GM19351 (cell line): Measurements from ENCODE around the gene BMPER.

Experiments used
- ATAC-seq: cut with Tn5 transposase; IDR thresholded peaks from one replicate; pipeline ENCODE4 v1.9.1; 2021; ENCODE audit warnings: mild to moderate bottlenecking, moderate library complexity; ENCODE audit not compliant: unreplicated experiment

Gene BMPER

GRCh38 chr7:34059136-34059828 lies 153.9 kb downstream of the BMPER start:
- ATAC-seq, result no peak

GRCh38 chr7:34060196-34060947 lies 155.0 kb downstream of the BMPER start:
- ATAC-seq, result no peak

DNA sequence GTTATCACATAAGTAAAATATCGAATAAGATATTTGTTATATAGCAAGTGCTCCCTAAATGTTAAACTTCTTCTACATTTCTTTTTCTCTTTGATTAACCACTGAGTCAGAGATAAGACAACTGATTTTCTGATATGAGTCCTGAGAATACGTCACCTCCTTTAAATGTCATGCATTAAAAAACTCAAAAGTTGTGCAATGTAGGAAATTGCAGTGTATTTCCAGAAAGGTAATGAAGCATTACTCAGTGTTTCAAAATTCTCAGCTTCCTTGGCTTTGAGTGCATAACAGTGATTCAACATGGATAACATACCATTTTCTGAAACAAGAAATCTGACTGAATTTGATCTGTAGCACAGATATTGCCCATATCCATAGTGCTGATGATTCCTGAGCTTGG lies 155.8 kb downstream of the BMPER start:
- ATAC-seq, result no peak

DNA sequence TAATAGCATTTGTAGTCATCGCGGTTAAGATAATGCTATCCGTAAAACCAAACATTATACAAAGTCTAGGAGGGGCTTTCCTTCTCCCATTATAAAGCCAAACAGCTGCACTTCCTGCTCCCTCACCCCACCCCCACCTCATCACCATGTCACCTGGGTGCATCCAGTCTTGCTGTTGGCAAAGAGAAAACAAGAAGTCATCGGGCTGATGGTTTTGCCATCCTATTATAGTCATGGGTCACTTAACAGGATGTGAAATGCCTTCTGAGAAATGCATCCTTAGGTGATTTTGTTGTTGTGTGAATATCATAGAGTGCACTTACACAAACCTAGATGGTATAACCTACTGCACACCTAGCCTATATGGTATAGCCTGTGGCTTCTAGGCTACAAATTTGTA lies 157.0 kb downstream of the BMPER start:
- no peak for ATAC-seq

- no peak for ATAC-seq
Measured at GRCh38 chr7:34062826-34063225, 157.5 kb downstream of the BMPER start.

DNA sequence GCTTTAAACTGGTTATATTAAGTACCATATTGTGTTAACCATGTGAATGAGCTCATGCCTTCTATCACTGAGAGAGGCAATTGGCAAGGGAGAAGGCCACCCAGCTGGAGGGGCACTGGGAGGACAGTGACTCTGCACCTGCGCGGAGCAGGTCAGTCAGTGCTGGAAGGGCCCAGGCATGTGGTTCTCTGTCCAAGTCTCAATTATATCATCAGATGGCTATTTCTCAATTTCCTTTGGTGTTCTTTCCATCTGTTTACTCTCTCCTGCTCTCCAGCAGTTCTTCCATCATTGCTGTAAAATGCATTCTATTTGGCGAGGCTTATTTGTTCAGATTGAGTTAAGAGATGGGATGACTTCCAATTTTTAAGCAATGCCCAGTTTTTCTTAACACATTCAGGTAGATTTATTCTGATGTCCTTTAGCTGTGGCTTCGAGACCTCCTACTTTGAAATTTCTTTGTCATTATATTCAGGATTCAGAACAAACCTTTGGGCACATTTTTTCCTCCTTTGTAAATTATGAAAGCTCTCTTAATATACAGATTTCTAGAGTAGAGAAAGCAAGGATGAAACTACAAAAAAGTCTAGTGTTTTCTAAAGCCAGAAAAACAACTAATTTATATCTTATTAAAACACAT lies 159.3 kb downstream of the BMPER start:
- no peak for ATAC-seq

- no peak for ATAC-seq
Measured at GRCh38 chr7:34066411-34066810, 161.1 kb downstream of the BMPER start.

DNA sequence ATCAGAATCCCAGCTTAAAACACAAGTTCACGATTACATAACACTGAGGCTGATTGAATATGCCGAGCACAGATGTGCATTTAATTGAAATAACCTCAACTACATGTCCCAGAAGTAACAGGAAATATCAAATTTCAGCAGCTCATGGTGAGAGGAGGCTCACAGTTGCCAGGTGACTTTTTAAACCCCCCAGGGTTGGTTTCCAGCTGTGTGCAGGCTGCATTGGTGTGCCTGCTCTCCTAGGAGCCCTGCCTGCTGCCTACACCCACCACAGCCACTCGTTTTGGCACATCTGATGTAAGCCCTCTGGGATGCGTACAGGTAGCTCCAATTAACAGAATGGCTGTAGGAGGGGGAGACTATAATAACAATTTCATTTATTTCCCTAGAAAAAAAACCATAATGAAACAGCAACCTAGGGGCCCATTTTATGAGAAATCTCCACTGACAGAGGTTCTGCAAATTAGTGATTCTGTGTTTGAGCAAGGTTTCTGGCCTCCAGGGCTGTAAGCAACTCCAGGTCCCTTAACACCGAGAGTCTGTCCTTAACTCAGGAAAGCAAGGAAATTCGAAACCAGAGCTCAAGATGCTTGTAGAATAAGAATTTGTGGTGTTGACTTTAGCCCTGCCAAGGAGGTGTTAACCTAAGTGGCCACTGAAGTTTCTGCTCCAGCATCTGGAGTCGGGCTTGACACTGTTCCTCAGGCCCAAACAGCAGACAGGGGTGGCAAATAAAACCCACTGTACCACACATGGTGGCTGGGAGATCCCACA lies 161.9 kb downstream of the BMPER start:
- no peak for ATAC-seq

DNA sequence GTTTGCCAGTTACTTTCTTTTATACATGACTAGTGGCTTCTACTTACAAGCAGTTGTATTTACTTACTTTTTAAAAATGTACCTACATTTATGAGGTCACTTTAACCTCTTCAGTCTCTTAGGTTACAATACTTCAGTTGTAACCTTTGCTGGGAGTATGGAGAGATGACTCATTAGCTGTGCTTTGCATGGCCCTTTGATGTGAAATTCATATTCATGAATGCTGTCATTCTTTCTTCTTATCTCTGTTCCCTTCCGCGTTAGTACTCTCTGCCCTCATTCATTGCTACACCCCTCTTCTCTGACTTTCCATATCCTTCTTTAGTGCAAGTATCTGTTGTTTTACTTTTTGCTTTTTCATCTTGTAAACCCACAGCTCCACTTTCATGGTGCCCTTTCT lies 164.3 kb downstream of the BMPER start:
- no peak for ATAC-seq

GRCh38 chr7:34070511-34071323 lies 165.4 kb downstream of the BMPER start:
- ATAC-seq, result no peak

- no peak for ATAC-seq
Measured at GRCh38 chr7:34073676-34074075, 168.3 kb downstream of the BMPER start.

GRCh38 chr7:34074421-34074820 lies 169.1 kb downstream of the BMPER start:
- no peak for ATAC-seq

DNA sequence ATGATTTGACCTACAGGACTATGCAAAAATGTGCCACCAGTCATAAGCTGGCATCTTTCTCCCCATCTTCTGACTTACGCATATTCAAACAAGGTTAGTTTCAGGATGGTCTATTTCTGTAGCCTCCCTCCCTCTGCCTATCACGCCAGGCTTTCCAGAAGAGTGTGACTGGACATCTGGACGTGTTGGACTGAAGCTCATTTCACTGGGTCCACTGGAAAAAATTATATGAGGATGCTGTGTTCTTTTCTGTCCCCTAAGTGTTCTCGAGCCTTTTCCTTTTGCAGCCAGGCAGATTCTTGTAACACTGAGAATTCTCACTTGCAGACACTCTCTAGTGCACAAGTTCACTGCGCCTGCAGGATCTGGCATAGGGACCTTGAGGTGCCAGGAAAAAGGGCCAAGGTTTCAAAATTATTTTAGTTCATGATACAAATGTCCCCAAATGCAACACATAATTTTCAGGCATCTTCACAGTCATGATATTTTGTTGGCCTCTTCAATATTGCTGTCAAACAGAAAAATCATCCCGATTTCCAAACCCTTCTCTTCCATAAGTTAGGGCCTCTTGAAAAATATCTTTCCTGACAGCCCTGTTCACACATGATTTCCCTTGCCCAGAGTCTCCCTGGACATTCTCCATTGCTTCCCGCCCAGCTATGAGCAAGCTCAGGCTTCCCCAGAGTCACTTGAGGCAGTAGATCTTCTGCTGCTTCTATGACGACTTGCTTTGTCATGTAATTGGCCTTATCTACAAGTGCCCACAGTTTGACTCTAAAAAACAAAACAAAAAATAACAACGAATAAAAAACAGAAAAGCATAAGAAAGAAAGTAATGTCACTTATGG lies 170.4 kb downstream of the BMPER start:
- no peak for ATAC-seq

DNA sequence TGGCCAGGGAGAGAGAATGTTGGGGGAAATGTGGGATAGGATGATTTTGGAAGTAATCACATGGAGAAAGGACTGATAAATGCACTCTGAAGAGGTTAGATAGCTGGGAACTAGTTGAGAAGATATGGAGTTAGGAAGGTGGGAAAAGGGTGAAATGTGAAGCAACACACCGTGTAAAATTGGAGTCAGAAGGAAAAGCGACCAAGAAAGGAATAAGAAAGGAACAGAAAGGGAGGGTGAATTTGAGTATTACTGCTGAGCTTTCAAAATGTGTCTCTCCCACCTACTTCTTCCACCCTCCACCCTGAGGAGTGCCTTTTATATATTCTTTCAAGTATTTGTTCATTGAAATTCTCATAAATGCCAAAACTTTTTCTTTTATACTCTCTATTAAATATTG lies 171.8 kb downstream of the BMPER start:
- no peak for ATAC-seq

DNA sequence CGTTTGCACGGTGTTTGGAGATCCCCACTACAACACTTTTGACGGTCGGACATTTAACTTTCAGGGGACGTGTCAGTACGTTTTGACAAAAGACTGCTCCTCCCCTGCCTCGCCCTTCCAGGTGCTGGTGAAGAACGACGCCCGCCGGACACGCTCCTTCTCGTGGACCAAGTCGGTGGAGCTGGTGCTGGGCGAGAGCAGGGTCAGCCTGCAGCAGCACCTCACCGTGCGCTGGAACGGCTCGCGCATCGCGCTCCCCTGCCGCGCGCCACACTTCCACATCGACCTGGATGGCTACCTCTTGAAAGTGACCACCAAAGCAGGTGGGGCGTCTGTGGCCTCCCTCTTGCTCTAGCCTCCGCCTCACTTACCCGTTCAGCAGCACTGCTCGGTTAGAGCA lies 173.5 kb downstream of the BMPER start:
- no peak for ATAC-seq

DNA sequence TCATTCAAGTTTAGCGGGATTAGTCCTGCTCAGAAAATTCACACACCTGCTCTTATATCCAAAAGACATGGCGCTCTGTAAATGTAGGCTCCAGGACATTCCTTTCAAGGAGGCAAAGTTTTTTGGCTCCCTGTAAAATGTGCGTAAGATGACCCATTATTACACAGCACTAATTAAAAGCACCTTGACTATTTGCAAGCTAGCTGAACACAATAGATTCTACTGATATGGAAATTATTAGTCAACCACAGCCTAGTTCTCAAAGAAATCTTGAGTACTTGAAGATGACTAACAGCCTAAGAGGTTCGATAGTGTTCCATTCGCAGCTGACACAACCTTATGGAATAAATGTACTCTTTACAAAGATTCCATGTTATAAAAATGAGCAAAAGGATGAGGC lies 175.2 kb downstream of the BMPER start:
- ATAC-seq, result no peak

GRCh38 chr7:34081935-34082334 lies 176.6 kb downstream of the BMPER start:
- no peak for ATAC-seq

- ATAC-seq, result no peak
Measured at GRCh38 chr7:34083440-34083839, 178.1 kb downstream of the BMPER start.

DNA sequence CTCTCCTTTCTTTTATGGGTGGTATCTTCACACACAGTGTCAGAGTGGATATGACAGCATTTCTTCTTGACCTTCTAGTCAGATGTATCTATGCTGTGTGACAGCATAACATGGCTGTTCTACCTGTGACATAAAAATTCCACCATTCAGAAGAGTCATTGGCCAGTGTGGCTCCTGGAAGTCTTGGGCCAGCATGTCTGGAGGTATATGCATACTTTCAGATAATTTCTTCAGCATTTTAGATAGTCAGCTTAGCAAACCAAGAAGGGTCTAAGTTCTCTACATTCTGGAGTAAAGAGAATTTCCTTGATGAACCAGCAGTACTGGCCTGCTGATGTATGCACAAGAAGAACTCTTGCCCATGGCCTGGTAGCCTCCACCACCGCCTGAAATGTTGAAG lies 179.3 kb downstream of the BMPER start:
- ATAC-seq, result no peak

DNA sequence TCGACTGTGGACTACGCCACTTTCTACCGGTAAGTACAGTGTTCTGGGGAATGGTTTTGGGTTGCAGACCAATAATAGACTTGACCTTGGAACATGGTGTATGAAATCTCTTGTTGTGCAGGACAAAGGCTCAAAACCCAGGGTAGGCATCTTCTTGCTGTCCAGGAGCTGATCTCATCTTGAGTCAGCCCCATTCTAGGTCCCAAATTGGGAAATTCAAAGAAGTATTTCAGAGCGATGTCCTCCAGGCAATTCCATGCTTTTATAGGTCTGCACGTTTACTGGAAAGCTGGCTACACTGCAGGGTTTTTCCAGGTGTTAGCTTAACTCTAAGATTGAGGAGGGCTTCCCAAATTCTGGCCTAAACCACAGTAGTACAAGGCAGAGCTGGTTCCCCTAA lies 180.7 kb downstream of the BMPER start:
- no peak for ATAC-seq
